ENCODE data around the gene ROGDI.
A peak's percentile ranks its signal among the peaks of the same experiment; 100 is the strongest.

The ROGDI gene

GRCh38 chr16:4803898-4804762 lies 1.7 kb upstream of the ROGDI start:
- no peak for DNase-seq
- Histone ChIP-seq H3K27me3 (replicated peaks) (no peaks in the 10 kb centered on the region), H3K4me3 (ENCODE audit: low read depth, low read length) (no peak overlapping the region), H3K36me3 (replicated peaks) (peaks cover 20% of the 10 kb centered on the region), H3K27ac (no peak overlapping the region)
- in situ Hi-C loops (cut with HindIII; ENCODE audit: low pct_ligation_motif_present, low sequenced_read_pairs) = no loop called here
- no peak for TF ChIP-seq CTCF (IDR thresholded peaks at IDR 0.05; ENCODE audit: low read depth, low read length, missing control alignments)

- Histone ChIP-seq H3K4me3 (ENCODE audit: low read depth, low read length) (peak overlapping the region; percentile 75), H3K27me3 (replicated peaks) (no peaks in the 10 kb centered on the region), H3K36me3 (replicated peaks) (peaks cover 21% of the 10 kb centered on the region), H3K27ac (peak overlapping the region; percentile 70)
- no peak for TF ChIP-seq CTCF (IDR thresholded peaks at IDR 0.05; ENCODE audit: low read depth, low read length, missing control alignments)
- in situ Hi-C loops (cut with HindIII; ENCODE audit: low pct_ligation_motif_present, low sequenced_read_pairs) = no loop called here
- DNase-seq = no peak
These were observed 990 bp upstream of the ROGDI start for GRCh38 chr16:4803401-4803844.

- Histone ChIP-seq H3K27me3 (replicated peaks) (no peaks in the 10 kb centered on the region), H3K36me3 (replicated peaks) (peaks cover 15% of the 10 kb centered on the region), H3K4me3 (ENCODE audit: low read depth, low read length) (peak overlapping the region; percentile 75), H3K27ac (peak overlapping the region; percentile 70)
- in situ Hi-C loops (cut with HindIII; ENCODE audit: low pct_ligation_motif_present, low sequenced_read_pairs) = no loop called here
- TF ChIP-seq CTCF (IDR thresholded peaks at IDR 0.05; ENCODE audit: low read depth, low read length, missing control alignments) = peak; percentile 3
- DNase-seq = peak; percentile 91
These were observed 340 bp upstream of the ROGDI start for GRCh38 chr16:4802659-4803287.

GRCh38 chr16:4801051-4801961 lies 1.1 kb downstream of the ROGDI start:
- in situ Hi-C loops (cut with HindIII; ENCODE audit: low pct_ligation_motif_present, low sequenced_read_pairs) = no loop called here
- peak overlapping the region; percentile 75 for H3K4me3 ChIP-seq (ENCODE audit: low read depth, low read length)
- no peak for TF ChIP-seq CTCF (IDR thresholded peaks at IDR 0.05; ENCODE audit: low read depth, low read length, missing control alignments)
- no peak overlapping the region for H3K27ac ChIP-seq
- peaks cover 11% of the 10 kb centered on the region for H3K36me3 ChIP-seq (replicated peaks)
- no peaks in the 10 kb centered on the region for H3K27me3 ChIP-seq (replicated peaks)
- DNase-seq = no peak

- Histone ChIP-seq H3K4me3 (ENCODE audit: low read depth, low read length) (no peak overlapping the region), H3K27me3 (replicated peaks) (no peaks in the 10 kb centered on the region), H3K27ac (no peak overlapping the region), H3K36me3 (replicated peaks) (peaks cover 11% of the 10 kb centered on the region)
- in situ Hi-C loops (cut with HindIII; ENCODE audit: low pct_ligation_motif_present, low sequenced_read_pairs) = no loop called here
- DNase-seq = no peak
- no peak for TF ChIP-seq CTCF (IDR thresholded peaks at IDR 0.05; ENCODE audit: low read depth, low read length, missing control alignments)
These were observed 2.0 kb downstream of the ROGDI start for GRCh38 chr16:4800290-4801041.

All from brain microvascular endothelial cell (primary cell).